Measurements from ENCODE around the gene PASK. TPM values are rescaled to one million over a fixed set of nuclear protein-coding genes. Genes with fewer than 3 reads are reported as not detected.

Gene PASK
- total RNA-seq, 3 donors from 2014 or later, result 6.8 to 25.5 (median 20.6) TPM

- H3K4me3 ChIP-seq, result no peak overlapping the region
- ATAC-seq (no peak), DNase-seq (no peak)
- no peaks in the 10 kb centered on the region for H3K36me3 ChIP-seq (ENCODE audit: low read depth)
- no peak for TF ChIP-seq CTCF (IDR thresholded peaks at IDR 0.05)
- peaks cover under 1% of the 10 kb centered on the region for H3K4me1 ChIP-seq (ENCODE audit: low read depth)
- intact Hi-C loops (cut with DNase I, micrococcal nuclease), result no loop called here
- no peaks in the 10 kb centered on the region for H3K9me3 ChIP-seq
Observed at GRCh38 chr2:241184901-241185300, 35.6 kb upstream of the PASK start.

- no peak for TF ChIP-seq CTCF (IDR thresholded peaks at IDR 0.05)
- Histone ChIP-seq H3K4me1 (ENCODE audit: low read depth) (no peaks in the 10 kb centered on the region), H3K4me3 (no peak overlapping the region), H3K36me3 (ENCODE audit: low read depth) (no peaks in the 10 kb centered on the region), H3K9me3 (no peaks in the 10 kb centered on the region)
- intact Hi-C loops (cut with DNase I, micrococcal nuclease), result no loop called here
- ATAC-seq, result no peak
- no peak for DNase-seq
Observed at GRCh38 chr2:241183221-241183620, 33.9 kb upstream of the PASK start.

DNA sequence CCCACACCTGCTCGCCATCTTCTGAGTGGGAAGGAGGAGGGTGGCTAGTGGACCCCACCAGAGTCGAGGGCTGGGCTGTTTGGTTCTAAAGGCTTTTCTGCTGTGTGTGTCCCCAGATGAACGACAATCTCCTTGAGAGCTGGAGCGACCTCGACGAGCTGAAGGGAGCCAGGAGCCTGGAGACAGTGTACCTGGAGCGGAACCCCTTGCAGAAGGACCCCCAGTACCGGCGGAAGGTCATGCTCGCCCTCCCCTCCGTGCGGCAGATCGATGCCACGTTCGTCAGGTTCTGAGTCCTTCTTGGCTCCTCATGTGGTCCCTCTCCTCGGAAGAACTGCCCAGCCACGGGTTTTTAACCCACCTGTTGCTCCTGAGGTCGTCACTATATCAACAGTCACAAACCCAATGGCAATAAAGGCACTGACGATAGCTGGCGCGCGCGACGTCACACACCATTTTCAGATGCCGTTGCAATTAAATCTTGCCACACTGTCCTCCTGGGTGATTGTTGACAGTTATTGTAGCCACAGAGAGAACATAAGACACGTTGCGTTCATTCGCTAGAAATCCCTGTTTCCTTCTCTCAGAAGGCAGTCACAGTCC, 33.4 kb upstream of the PASK start:
- intact Hi-C loops (cut with DNase I, micrococcal nuclease), result no loop called here
- no peak overlapping the region for H3K4me3 ChIP-seq
- no peak for TF ChIP-seq CTCF (IDR thresholded peaks at IDR 0.05)
- no peaks in the 10 kb centered on the region for H3K9me3 ChIP-seq
- no peaks in the 10 kb centered on the region for H3K36me3 ChIP-seq (ENCODE audit: low read depth)
- DNase-seq (no peak), ATAC-seq (no peak)
- H3K4me1 ChIP-seq (ENCODE audit: low read depth), result no peaks in the 10 kb centered on the region

- DNase-seq, result peak in 1 of 3 donors; percentile 3
- H3K4me1 ChIP-seq (ENCODE audit: low read depth), result no peaks in the 10 kb centered on the region
- intact Hi-C loops (cut with DNase I, micrococcal nuclease), result no loop called here
- H3K9me3 ChIP-seq, result no peaks in the 10 kb centered on the region
- no peak for ATAC-seq
- no peaks in the 10 kb centered on the region for H3K36me3 ChIP-seq (ENCODE audit: low read depth)
- no peak for TF ChIP-seq CTCF (IDR thresholded peaks at IDR 0.05)
- H3K4me3 ChIP-seq, result no peak overlapping the region
Observed at GRCh38 chr2:241182126-241182525, 32.9 kb upstream of the PASK start.

- intact Hi-C loops (cut with DNase I, micrococcal nuclease), result no loop called here
Observed at GRCh38 chr2:241180495-241180894, 31.2 kb upstream of the PASK start.

More at GRCh38 chr2:241180495-241180894, 31.2 kb upstream of the PASK start:
- H3K36me3 ChIP-seq (ENCODE audit: low read depth), result no peaks in the 10 kb centered on the region
- H3K4me1 ChIP-seq (ENCODE audit: low read depth), result no peaks in the 10 kb centered on the region
- DNase-seq (no peak), ATAC-seq (no peak)
- no peak for TF ChIP-seq CTCF (IDR thresholded peaks at IDR 0.05)
- H3K9me3 ChIP-seq, result no peaks in the 10 kb centered on the region
- H3K4me3 ChIP-seq, result no peak overlapping the region
